Psoas muscle (tissue), 8 donors: ENCODE results near the gene TACSTD2. TPM values are rescaled to one million over a fixed set of nuclear protein-coding genes. Genes with fewer than 3 reads are reported as not detected.
A peak's percentile ranks its signal among the peaks of the same experiment; 100 is the strongest.

Experiments
- ATAC-seq, 4 donors: fragments of 200-7000 bp; cut with Tn5 transposase; one replicate each; pipeline ENCODE4 v1.9.1; 2020; ENCODE audit warnings: moderate library complexity in 3 of 4, mild to moderate bottlenecking in 2 of 4
- DNase-seq, 2 donors: peaks; one replicate each; pipeline ENCODE4 v3.0.0-alpha.2; 2020
- H3K27ac ChIP-seq: fragments of 200-600 bp; one replicate; pipeline ENCODE4 v1.8.0; 2022
- H3K27me3 ChIP-seq, 3 donors: fragments of 200-600 bp in 1 of 3; one replicate each; pipeline versions ENCODE4 v1.6.1 to v1.8.0; 2013 to 2022; ENCODE audit warnings: low read length in 2 of 3, mild to moderate bottlenecking in 2 of 3, moderate library complexity in 1 of 3; ENCODE audit not compliant: insufficient read depth in 3 of 3
- H3K36me3 ChIP-seq, 2 donors: fragments of 200-600 bp in 1 of 2; one replicate each; pipeline versions ENCODE4 v1.6.1 to v1.8.0; 2013 to 2022; ENCODE audit warnings: low read depth in 1 of 2, mild to moderate bottlenecking in 1 of 2, moderate library complexity in 1 of 2; ENCODE audit not compliant: insufficient read depth in 1 of 2
- H3K4me1 ChIP-seq: fragments of 200-600 bp; one replicate; pipeline ENCODE4 v1.8.0; 2022
- H3K4me3 ChIP-seq: fragments of 200-600 bp; one replicate; pipeline ENCODE4 v1.8.0; 2022; ENCODE audit warnings: mild to moderate bottlenecking
- H3K9me3 ChIP-seq: fragments of 200-600 bp; one replicate; pipeline ENCODE4 v1.8.0; 2022
- WGBS, 3 donors: extraction: QIAGEN DNeasy Blood & Tissue Kit; methylation state at CpG; one replicate each; pipeline versions ENCODE4 v1.1.6 to v1.1.7; 2013; 5-methylcytosine and 5-hydroxymethylcytosine counted together
- intact Hi-C, 2 donors: fragments of 100-400 bp; cut with DNase I; formaldehyde crosslinking; loops; one replicate each; pipeline versions ENCODE4 v1.11.0 to v1.14.2; 2022
- polyA plus RNA-seq, 3 donors: library from polyadenylated mRNA; stranded (reverse); fragments of 200-250 nt; gene quantifications; one replicate each; pipeline ENCODE4 v1.2.3, GENCODE V29; 2013
- total RNA-seq, 4 donors: library from RNA; stranded (reverse); fragmentation: NEBNext Ultra II Directional in 2 of 4; extraction: Animal tissue kit (Norgen Biotek cat#: 25700) in 2 of 4; gene quantifications; one replicate each; pipeline versions ENCODE4 v1.2.1 to v1.2.4, GENCODE V29; 2021 to 2023
- TF ChIP-seq, protein P1 (sequence below): fragments of 200-600 bp; IDR thresholded peaks from one replicate; pipeline ENCODE4 v1.8.0; 2022; ENCODE audit warnings: antibody characterized with exemption
- donor health status: healthy with polysubstance abuse.
- donor health status: DM: no; HTN: no; CAD: no; lungs with moderate emphysema.
- donor health status: Bipolar disorder and iron deficiency.
- donor health status: healthy.
- donor health status: DM: yes; HTN: yes; CAD: no.
- donor health status: DM: no; HTN: no; CAD: no.
- donor health status: DM: no; HTN: no; CAD: no.
- donor health status: DM: yes; HTN: yes; CAD: no.

Gene TACSTD2
- total and polyA plus RNA-seq, 7 donors = 0.12 to 0.34 (median 0.22) TPM

DNA sequence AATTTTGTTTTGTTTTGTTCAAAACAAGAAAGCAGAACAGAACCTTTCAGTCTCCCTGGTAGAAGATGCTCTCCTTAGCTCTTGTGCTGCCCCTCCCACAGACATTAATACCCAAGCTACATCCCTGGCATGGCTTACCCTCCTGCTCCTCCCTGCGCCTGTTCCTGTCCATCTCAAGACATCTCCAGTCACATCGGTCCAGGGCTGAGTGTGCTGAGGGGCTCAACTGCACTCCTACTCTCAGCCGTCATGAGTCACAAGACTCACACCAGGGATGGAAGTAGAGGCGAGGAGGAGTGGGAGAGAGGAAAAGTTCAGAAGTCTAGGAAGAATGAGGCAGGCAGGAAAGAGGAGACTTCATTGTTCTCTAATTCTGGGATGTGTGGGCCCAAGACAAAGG is 9.2 kb upstream of the TACSTD2 start:
- H3K4me3 ChIP-seq = no peak overlapping the region
- TF ChIP-seq, protein P1, sequence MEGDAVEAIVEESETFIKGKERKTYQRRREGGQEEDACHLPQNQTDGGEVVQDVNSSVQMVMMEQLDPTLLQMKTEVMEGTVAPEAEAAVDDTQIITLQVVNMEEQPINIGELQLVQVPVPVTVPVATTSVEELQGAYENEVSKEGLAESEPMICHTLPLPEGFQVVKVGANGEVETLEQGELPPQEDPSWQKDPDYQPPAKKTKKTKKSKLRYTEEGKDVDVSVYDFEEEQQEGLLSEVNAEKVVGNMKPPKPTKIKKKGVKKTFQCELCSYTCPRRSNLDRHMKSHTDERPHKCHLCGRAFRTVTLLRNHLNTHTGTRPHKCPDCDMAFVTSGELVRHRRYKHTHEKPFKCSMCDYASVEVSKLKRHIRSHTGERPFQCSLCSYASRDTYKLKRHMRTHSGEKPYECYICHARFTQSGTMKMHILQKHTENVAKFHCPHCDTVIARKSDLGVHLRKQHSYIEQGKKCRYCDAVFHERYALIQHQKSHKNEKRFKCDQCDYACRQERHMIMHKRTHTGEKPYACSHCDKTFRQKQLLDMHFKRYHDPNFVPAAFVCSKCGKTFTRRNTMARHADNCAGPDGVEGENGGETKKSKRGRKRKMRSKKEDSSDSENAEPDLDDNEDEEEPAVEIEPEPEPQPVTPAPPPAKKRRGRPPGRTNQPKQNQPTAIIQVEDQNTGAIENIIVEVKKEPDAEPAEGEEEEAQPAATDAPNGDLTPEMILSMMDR = no peak
- H3K36me3 ChIP-seq = no peaks in the 10 kb centered on the region
- DNase-seq (no peak), ATAC-seq (peak in 1 of 4 donors; percentile 36)
- intact Hi-C loops = no loop called here
- WGBS, 3 donors = 60 to 75% (median 69%) methylated on average over 4 of the region's 4 CpGs
- H3K27ac ChIP-seq = no peak overlapping the region
- H3K4me1 ChIP-seq = peaks cover 10% of the 10 kb centered on the region
- no peaks in the 10 kb centered on the region for H3K27me3 ChIP-seq
- H3K9me3 ChIP-seq = no peaks in the 10 kb centered on the region

DNA sequence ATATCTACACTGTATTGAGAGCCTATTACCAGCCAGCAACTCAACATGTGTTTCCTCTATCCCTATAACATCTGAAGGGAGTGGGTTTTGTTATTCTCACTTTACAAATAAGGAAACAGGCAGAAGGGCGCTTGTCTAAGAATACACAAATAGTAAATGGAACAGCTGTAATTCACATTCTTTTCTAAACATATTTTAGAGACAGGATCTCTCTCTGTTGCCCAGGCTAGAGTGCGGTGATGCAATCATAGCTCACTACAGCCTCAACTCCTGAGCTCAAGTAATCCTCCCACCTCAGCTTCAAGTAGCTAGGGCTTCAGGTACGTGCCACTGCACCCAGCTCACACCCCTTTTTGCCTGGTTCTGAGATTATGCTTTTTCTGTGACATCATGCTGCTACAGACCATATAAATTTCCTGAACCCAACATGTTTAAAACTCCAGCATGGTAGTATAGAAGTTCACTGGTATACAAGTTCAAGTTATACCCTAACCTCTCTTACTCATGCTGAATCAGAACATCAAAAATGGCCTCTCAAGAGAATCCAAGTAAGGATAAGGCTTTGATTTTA is 8.6 kb upstream of the TACSTD2 start:
- Histone ChIP-seq H3K36me3 (no peaks in the 10 kb centered on the region), H3K9me3 (no peaks in the 10 kb centered on the region), H3K27me3 (no peaks in the 10 kb centered on the region), H3K4me1 (peaks cover 10% of the 10 kb centered on the region), H3K4me3 (no peak overlapping the region), H3K27ac (no peak overlapping the region)
- intact Hi-C loops = no loop called here
- no peak for ATAC-seq
- no peak for DNase-seq
- TF ChIP-seq, protein P1 = no peak
- WGBS, 3 donors = 46 to 57% (median 47%) methylated on average over 3 of the region's 3 CpGs

DNA sequence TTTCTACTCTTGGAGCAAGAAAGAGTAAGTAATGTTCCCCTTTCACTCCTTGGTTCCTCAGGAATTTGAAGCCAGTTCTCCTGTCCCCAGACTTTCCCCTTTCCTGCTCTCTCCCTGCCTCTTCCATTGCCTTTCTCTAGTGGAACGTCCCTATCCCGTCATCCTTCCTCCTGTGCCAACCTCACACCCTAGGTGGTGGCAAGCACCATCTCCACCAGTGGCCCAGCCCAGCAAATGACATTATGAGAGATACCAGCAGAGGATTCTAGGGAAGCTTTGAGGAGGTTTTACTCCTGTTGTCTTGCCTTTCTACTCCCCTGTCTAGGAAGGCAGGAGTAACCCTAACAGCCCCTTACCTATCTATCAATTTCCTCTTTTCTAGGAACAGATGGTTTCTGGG is 8.1 kb upstream of the TACSTD2 start:
- intact Hi-C loops = no loop called here
- TF ChIP-seq, protein P1 = no peak
- Histone ChIP-seq H3K27ac (peak overlapping the region; percentile 23), H3K36me3 (no peaks in the 10 kb centered on the region), H3K4me3 (no peak overlapping the region), H3K4me1 (peaks cover 10% of the 10 kb centered on the region), H3K27me3 (no peaks in the 10 kb centered on the region), H3K9me3 (no peaks in the 10 kb centered on the region)
- ATAC-seq = no peak
- 23 to 50% (median 41%) methylated on average over 2 of the region's 2 CpGs for WGBS, 3 donors
- DNase-seq = no peak

DNA sequence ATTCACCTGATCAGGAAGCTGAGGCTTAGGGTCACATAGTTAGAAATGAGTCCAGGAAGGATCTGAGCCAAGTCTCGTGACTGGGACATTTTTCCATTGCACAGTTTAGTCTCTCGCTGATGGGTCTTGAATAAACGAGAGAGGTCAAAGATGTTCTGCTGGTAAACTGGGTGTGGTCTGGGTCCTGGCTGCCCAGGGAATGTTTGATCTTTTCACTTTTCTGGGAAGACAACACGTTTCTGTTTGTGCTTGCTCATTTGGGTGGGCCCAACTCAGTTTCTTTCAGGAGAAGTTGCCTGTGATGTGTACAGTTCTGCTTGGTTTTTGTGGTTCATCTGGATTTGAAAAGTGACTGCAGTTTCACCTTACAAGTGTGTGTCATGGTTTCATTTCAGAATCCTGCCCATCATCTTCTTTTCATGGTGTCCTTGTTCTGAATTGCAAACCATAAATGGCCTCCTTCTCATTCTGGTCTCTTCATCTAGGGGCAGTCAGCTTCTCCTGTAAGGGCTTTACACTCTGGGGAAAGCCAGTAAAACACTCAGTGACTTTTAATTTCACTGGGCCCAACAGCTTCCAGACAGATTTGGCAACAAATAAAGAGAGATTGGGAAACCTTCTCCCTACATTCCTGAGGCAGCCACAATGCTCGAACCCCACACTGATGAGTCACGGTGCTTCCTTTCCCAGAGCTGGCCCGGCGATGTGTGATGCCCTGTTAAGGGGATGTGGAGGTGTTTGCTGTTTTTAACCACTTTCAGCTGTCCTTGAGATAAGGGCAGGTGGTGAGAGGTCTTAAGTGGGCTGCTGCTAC is 7.2 kb upstream of the TACSTD2 start:
- Histone ChIP-seq H3K36me3 (no peaks in the 10 kb centered on the region), H3K4me1 (peaks cover 10% of the 10 kb centered on the region), H3K9me3 (no peaks in the 10 kb centered on the region), H3K27ac (peak overlapping the region; percentile 60), H3K4me3 (no peak overlapping the region), H3K27me3 (peaks cover 0 to 4% (median 0%) of the 10 kb centered on the region in 3 donors)
- peak; percentile 68 to 72 for DNase-seq
- TF ChIP-seq, protein P1 = no peak
- intact Hi-C loops = no loop called here
- 20 to 34% (median 27%) methylated on average over 8 of the region's 8 CpGs for WGBS, 3 donors
- ATAC-seq = peak; percentile 56 to 87 (median 75)
